ENCODE results near the gene TMC3.

The TMC3 gene

GRCh38 chr15:81347910-81348309, 26.1 kb downstream of the TMC3 start:
- no peak overlapping the region for H3K4me3 ChIP-seq (ENCODE audit: low read depth, low read length)
- no peak for TF ChIP-seq CTCF (IDR thresholded peaks at IDR 0.05; ENCODE audit: low read depth, low read length)

GRCh38 chr15:81346611-81347010, 27.4 kb downstream of the TMC3 start:
- H3K4me3 ChIP-seq (ENCODE audit: low read depth, low read length), result no peak overlapping the region
- no peak for TF ChIP-seq CTCF (IDR thresholded peaks at IDR 0.05; ENCODE audit: low read depth, low read length)

GRCh38 chr15:81343371-81343770, 30.6 kb downstream of the TMC3 start:
- H3K4me3 ChIP-seq (ENCODE audit: low read depth, low read length), result no peak overlapping the region
- no peak for TF ChIP-seq CTCF (IDR thresholded peaks at IDR 0.05; ENCODE audit: low read depth, low read length)

GRCh38 chr15:81341351-81341750, 32.7 kb downstream of the TMC3 start:
- no peak overlapping the region for H3K4me3 ChIP-seq (ENCODE audit: low read depth, low read length)
- no peak for TF ChIP-seq CTCF (IDR thresholded peaks at IDR 0.05; ENCODE audit: low read depth, low read length)

- TF ChIP-seq CTCF (IDR thresholded peaks at IDR 0.05; ENCODE audit: low read depth, low read length), result no peak
- no peak overlapping the region for H3K4me3 ChIP-seq (ENCODE audit: low read depth, low read length)
These were observed 34.2 kb downstream of the TMC3 start for GRCh38 chr15:81339851-81340250.

- no peak for TF ChIP-seq CTCF (IDR thresholded peaks at IDR 0.05; ENCODE audit: low read depth, low read length)
- no peak overlapping the region for H3K4me3 ChIP-seq (ENCODE audit: low read depth, low read length)
These were observed 34.7 kb downstream of the TMC3 start for GRCh38 chr15:81339321-81339720.

- H3K4me3 ChIP-seq (ENCODE audit: low read depth, low read length), result no peak overlapping the region
- no peak for TF ChIP-seq CTCF (IDR thresholded peaks at IDR 0.05; ENCODE audit: low read depth, low read length)
These were observed 35.6 kb downstream of the TMC3 start for GRCh38 chr15:81338170-81339007.
